Measurements from ENCODE around the gene ST6GAL2. TPM values are rescaled to one million over a fixed set of nuclear protein-coding genes. Genes with fewer than 3 reads are reported as not detected.

Gene ST6GAL2
- total RNA-seq, 2 experiments from 2014 or later = not detected

DNA sequence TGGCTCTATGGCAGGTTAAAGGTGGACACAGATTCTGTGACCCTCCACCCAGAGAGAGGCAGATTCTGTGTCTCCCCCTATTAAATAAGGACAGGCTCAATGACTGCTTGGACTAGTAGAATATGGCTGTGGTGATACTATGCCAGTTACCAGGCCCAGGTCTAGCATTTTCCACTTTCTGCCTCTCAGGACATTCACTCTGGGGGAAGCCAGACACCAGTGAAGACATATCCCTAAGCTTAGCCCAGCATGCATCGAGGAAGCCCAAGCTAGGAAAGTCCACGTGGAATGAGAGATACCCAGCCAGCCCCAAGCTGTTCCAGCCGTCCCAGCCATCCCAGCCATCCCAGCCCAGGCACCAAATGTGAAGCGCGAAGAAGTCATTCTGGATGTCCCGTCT, 40.3 kb downstream of the ST6GAL2 start:
- H3K36me3 Mint-ChIP-seq (ENCODE audit: low read depth) = no peaks in the 10 kb centered on the region
- ChIA-PET CTCF (no interaction called here), POLR2A (no interaction called here)
- intact Hi-C loops (cut with micrococcal nuclease) = no loop called here
- no peak overlapping the region for H3K4me3 Mint-ChIP-seq
- H3K9me3 Mint-ChIP-seq = no peaks in the 10 kb centered on the region
- no peaks in the 10 kb centered on the region for H3K4me1 Mint-ChIP-seq (ENCODE audit: low read depth)
- TF ChIP-seq, protein P1, sequence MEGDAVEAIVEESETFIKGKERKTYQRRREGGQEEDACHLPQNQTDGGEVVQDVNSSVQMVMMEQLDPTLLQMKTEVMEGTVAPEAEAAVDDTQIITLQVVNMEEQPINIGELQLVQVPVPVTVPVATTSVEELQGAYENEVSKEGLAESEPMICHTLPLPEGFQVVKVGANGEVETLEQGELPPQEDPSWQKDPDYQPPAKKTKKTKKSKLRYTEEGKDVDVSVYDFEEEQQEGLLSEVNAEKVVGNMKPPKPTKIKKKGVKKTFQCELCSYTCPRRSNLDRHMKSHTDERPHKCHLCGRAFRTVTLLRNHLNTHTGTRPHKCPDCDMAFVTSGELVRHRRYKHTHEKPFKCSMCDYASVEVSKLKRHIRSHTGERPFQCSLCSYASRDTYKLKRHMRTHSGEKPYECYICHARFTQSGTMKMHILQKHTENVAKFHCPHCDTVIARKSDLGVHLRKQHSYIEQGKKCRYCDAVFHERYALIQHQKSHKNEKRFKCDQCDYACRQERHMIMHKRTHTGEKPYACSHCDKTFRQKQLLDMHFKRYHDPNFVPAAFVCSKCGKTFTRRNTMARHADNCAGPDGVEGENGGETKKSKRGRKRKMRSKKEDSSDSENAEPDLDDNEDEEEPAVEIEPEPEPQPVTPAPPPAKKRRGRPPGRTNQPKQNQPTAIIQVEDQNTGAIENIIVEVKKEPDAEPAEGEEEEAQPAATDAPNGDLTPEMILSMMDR (IDR thresholded peaks at IDR 0.05) = no peak
- no peak for DNase-seq
- ATAC-seq = no peak
- no peaks in the 10 kb centered on the region for H3K27me3 Mint-ChIP-seq
- H3K27ac Mint-ChIP-seq = no peak overlapping the region

DNA sequence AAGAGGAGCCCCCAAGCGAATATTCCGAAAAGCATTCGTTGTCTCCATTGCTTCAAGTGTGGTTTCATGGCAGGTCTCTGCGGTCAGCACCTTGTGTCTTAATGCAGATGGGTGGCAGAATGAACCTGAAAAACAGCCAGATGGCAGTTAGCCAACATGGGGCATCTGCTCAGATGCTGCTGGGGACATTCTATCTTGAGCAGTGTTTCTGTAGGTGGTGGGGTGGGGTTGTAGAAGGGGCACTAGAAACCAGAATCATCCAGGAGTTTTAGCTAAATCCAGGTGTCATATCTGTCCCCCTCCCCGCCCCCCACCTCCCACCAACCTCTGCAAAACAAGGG, 42.1 kb downstream of the ST6GAL2 start:
- ATAC-seq (no peak), DNase-seq (no peak)
- Mint-ChIP-seq H3K27me3 (no peaks in the 10 kb centered on the region), H3K4me1 (ENCODE audit: low read depth) (no peaks in the 10 kb centered on the region), H3K4me3 (no peak overlapping the region), H3K36me3 (ENCODE audit: low read depth) (no peaks in the 10 kb centered on the region), H3K27ac (no peak overlapping the region), H3K9me3 (no peaks in the 10 kb centered on the region)
- intact Hi-C loops (cut with micrococcal nuclease) = no loop called here
- TF ChIP-seq, protein P1 (IDR thresholded peaks at IDR 0.05) = no peak
- POLR2A ChIA-PET = interaction anchor here (0.5 kb wide), 1 partner anchor 1339 kb away, joined by 3 read pairs; no protein-coding TSS in a partner anchor
- CTCF ChIA-PET = no interaction called here

DNA sequence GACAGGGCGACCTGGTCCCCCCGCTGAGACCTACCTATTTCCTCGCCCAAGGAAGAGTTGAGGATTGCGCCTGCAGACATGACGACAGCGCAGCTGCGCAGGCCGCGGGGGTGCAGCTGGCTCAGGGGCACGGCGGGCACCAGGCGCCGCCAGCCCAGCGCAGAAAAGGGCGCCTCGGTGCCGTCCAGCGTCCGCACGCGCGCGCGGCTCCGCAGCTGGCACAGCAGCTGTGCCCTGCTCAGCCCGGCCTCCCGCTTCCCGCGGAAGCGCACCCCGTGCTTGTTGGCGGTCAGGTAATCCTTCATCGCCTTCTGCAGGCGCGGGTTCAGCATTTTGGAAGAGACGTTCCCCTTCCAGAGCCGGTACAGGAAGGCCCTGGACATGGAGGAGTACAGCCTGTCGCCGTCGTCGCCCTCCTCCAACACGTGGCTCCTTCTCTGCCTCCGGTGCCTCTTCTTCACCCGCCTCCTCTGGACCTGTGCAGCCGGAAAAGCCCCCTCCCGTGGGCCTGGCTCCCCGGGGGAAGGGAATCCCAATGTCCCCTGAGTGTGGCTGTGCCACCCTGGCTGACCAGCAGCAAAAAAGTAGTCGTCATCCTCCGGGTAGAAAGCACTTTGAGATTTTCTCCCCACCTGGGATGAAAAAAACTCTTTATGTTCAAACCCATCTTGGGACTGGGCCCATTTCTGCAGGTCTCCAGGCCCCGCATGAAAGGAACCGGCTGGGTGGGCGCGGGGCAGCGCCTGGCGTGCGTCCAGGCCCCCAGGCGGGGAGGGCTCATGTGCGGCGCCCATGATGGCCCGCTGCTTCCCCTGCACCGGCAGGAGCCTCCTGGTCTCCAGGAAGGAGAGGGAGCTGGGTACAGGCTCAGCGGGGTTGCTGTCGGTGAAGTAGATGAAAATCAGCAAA, 42.7 kb downstream of the ST6GAL2 start:
- CTCF ChIA-PET = no interaction called here
- no peak overlapping the region for H3K4me3 Mint-ChIP-seq

DNA sequence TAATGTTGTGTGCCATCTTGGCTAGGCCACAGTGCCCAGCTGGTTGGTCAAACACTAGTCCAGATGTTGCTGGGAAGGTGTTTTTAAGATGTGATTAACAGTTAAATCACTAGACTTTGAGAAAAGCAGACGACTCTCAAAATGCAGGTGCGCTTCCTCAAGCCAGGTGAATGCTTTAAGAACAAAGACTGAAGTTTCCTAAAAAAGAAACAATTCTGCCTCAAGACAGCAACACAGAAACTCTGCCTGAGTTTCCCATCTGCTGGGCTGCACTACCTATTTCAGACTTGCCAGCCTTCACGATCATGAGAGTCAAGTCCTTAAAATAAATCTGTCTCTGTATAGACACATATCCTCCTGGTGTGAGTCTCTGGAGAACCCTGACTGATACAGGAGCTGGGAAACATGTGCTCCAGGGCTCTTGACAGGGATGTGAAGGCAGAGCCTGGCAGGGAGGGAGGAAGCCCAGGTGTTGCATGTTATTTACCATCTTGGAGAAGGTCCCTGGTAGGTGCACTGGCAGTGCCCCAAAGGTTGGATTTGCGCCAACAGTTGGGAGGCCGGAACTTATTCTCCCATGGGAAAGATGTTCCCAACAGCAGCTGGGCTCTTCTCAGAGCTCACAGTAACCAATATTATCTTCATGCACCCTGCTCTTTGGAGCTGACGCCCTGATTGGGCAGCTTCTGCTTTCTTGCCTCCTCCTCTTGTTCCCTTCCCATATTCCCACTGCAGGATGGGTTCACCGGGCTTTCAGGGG, 43.9 kb downstream of the ST6GAL2 start:
- no peak for ATAC-seq
- Mint-ChIP-seq H3K27me3 (no peaks in the 10 kb centered on the region), H3K9me3 (no peaks in the 10 kb centered on the region), H3K4me3 (no peak overlapping the region), H3K4me1 (ENCODE audit: low read depth) (no peaks in the 10 kb centered on the region), H3K36me3 (ENCODE audit: low read depth) (no peaks in the 10 kb centered on the region), H3K27ac (no peak overlapping the region)
- intact Hi-C loops (cut with micrococcal nuclease) = no loop called here
- ChIA-PET CTCF (interaction anchor here (0.5 kb wide), 1 partner anchor 1182 kb away, joined by 3 read pairs; no protein-coding TSS in a partner anchor), POLR2A (no interaction called here)
- no peak for DNase-seq
- TF ChIP-seq, protein P1 (IDR thresholded peaks at IDR 0.05) = no peak

More for the DNA sequence above, 42.7 kb downstream of the ST6GAL2 start:
- no peaks in the 10 kb centered on the region for H3K9me3 Mint-ChIP-seq
- intact Hi-C loops (cut with micrococcal nuclease) = no loop called here
- H3K4me1 Mint-ChIP-seq (ENCODE audit: low read depth) = no peaks in the 10 kb centered on the region
- ATAC-seq (no peak), DNase-seq (no peak)
- POLR2A ChIA-PET = interaction anchor here (0.5 kb wide), 1 partner anchor 1339 kb away, joined by 3 read pairs; no protein-coding TSS in a partner anchor
- H3K27ac Mint-ChIP-seq = no peak overlapping the region
- no peaks in the 10 kb centered on the region for H3K36me3 Mint-ChIP-seq (ENCODE audit: low read depth)
- TF ChIP-seq, protein P1 (IDR thresholded peaks at IDR 0.05) = no peak
- H3K27me3 Mint-ChIP-seq = no peaks in the 10 kb centered on the region

DNA sequence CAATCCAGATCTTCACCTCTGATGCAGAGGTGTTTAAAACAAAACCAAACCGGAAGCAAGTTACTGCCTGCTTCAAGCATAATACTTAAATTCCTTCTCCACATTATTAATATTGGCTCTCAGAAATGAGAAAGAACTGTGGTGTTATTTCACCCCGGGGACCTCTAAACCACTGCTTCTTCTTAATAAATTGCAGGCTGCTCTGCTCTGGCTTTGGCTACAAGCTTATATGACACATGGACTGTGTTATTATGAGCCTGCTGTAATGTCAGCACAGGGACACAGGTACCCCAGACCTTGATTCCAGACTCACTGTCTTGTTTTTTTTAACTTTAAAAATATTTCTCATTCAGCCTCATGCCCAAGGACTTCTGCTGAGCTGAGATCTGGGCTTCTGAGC, 45.1 kb downstream of the ST6GAL2 start:
- intact Hi-C loops (cut with micrococcal nuclease) = no loop called here
- H3K27me3 Mint-ChIP-seq = no peaks in the 10 kb centered on the region
- no peak for ATAC-seq
- TF ChIP-seq, protein P1 (IDR thresholded peaks at IDR 0.05) = no peak
- H3K4me3 Mint-ChIP-seq = no peak overlapping the region
- no peaks in the 10 kb centered on the region for H3K4me1 Mint-ChIP-seq (ENCODE audit: low read depth)
- no peak overlapping the region for H3K27ac Mint-ChIP-seq
- DNase-seq = no peak
- ChIA-PET CTCF (no interaction called here), POLR2A (no interaction called here)
- no peaks in the 10 kb centered on the region for H3K9me3 Mint-ChIP-seq
- no peaks in the 10 kb centered on the region for H3K36me3 Mint-ChIP-seq (ENCODE audit: low read depth)
